PC-3 (cell line): ENCODE results near the gene LGI4. TPM values are rescaled to one million over a fixed set of nuclear protein-coding genes. Genes with fewer than 3 reads are reported as not detected.
A peak's percentile ranks its signal among the peaks of the same experiment; 100 is the strongest.

ENCODE experiments used
- ATAC-seq: fragments of 200-7000 bp; cut with Tn5 transposase; 2 replicates; pipeline ENCODE4 v1.9.1; 2020; ENCODE audit warnings: mild to moderate bottlenecking, moderate library complexity
- BruUV-seq: library from RNA; stranded (reverse); fragments of 400-500 nt; replicated peaks from 2 replicates; lab custom pipeline; 2021; lab: Mats Ljungman, UMichigan
- CTCF ChIA-PET: fragments of 300-600 bp; sonication (Branson Sonifier 250); formaldehyde crosslinking; loops from one replicate; lab custom pipeline; 2022; ENCODE audit warnings: antibody characterized with exemption; lab: Charles Lee
- POLR2A ChIA-PET: fragments of 300-600 bp; sonication (Branson Sonifier 250); formaldehyde crosslinking; loops from one replicate; lab custom pipeline; 2022; ENCODE audit warnings: antibody characterized with exemption; ENCODE audit not compliant: unreplicated experiment; lab: Charles Lee
- DNase-seq: peaks from one replicate; pipeline ENCODE4 v3.0.0-alpha.2; 2015
- H2AFZ ChIP-seq: fragments of 300-600 bp; sonication (generic); 2 replicates; pipeline ENCODE4 v1.6.0; 2016; ENCODE audit warnings: antibody characterized with exemption, low read length
- H3F3A ChIP-seq: fragments of 300-600 bp; sonication (generic); one replicate; pipeline ENCODE4 v1.6.0; 2017; ENCODE audit warnings: antibody characterized with exemption, low read length, control low read depth, mild to moderate bottlenecking; ENCODE audit not compliant: unreplicated experiment
- H3K27ac ChIP-seq: fragments of 300-600 bp; sonication (generic); 2 replicates; pipeline ENCODE4 v1.5.1; 2016; ENCODE audit warnings: mild to moderate bottlenecking, low read length
- H3K27me3 ChIP-seq: fragments of 300-600 bp; sonication (generic); 2 replicates; pipeline ENCODE4 v1.6.1; 2016; ENCODE audit warnings: low read length, mixed read lengths
- H3K36me3 ChIP-seq: fragments of 300-600 bp; sonication (generic); 2 replicates; pipeline ENCODE4 v1.6.1; 2016; ENCODE audit warnings: low read depth, mixed run types, low read length, mixed read lengths
- H3K4me1 ChIP-seq: fragments of 300-600 bp; sonication (generic); 2 replicates; pipeline ENCODE4 v1.5.1; 2016; ENCODE audit warnings: low read length; ENCODE audit not compliant: insufficient read depth
- H3K4me2 ChIP-seq: fragments of 300-600 bp; sonication (generic); 2 replicates; pipeline ENCODE4 v1.6.0; 2016; ENCODE audit warnings: low read length
- H3K4me3 ChIP-seq: fragments of 300-600 bp; sonication (generic); 2 replicates; pipeline ENCODE4 v1.5.1; 2016; ENCODE audit warnings: mild to moderate bottlenecking, low read length, mixed read lengths
- H3K79me2 ChIP-seq: fragments of 300-600 bp; sonication (generic); 2 replicates; pipeline ENCODE4 v1.6.1; 2017; ENCODE audit warnings: low read length, mixed read lengths
- H3K9ac ChIP-seq: fragments of 300-600 bp; sonication (generic); 2 replicates; pipeline ENCODE4 v1.6.0; 2016; ENCODE audit warnings: mild to moderate bottlenecking, low read length
- H3K9me2 ChIP-seq: fragments of 300-600 bp; sonication (generic); replicated peaks from 2 replicates; pipeline ENCODE4 v1.6.1; 2016; ENCODE audit warnings: mixed run types, low read length, mixed read lengths
- H3K9me3 ChIP-seq: fragments of 300-600 bp; sonication (generic); 2 replicates; pipeline ENCODE4 v1.6.1; 2016; ENCODE audit warnings: low read length, mixed read lengths
- H4K20me1 ChIP-seq: fragments of 300-600 bp; sonication (generic); 2 replicates; pipeline ENCODE4 v1.6.1; 2016; ENCODE audit warnings: low read length, mixed read lengths
- CTCF ChIP-seq: fragments of 300-600 bp; sonication (generic); conservative IDR thresholded peaks from 2 replicates; pipeline ENCODE4 v1.5.1; 2017; ENCODE audit warnings: antibody characterized with exemption, low read depth, mild to moderate bottlenecking, low read length
- EZH2 ChIP-seq: fragments of 300-600 bp; sonication (generic); IDR thresholded peaks from one replicate; pipeline ENCODE4 v1.6.1; 2017; ENCODE audit warnings: antibody characterized with exemption, mild to moderate bottlenecking, low read length; ENCODE audit not compliant: unreplicated experiment
- EZH2phosphoT487 ChIP-seq: fragments of 300-600 bp; sonication (generic); IDR thresholded peaks from 2 replicates; pipeline ENCODE4 v1.6.1; 2018; ENCODE audit warnings: mild to moderate bottlenecking, antibody characterized with exemption, low read length, borderline replicate concordance
- intact Hi-C: fragments of 100-400 bp; cut with micrococcal nuclease; formaldehyde crosslinking; loops from 2 replicates; pipeline ENCODE4 v1.9.0; 2023
- total RNA-seq: library from RNA; depleted of rRNA; stranded (reverse); fragments of >200 nt; gene quantifications from 2 replicates; pipeline ENCODE4 v1.2.3, GENCODE V29; 2014

LGI4 gene
- total RNA-seq, 1 experiment from 2014 or later = 0.22 TPM

- BruUV-seq = no TSS peak
- POLR2A ChIA-PET = no interaction called here
Measured at GRCh38 chr19:35080613-35081170, 54.2 kb downstream of the LGI4 start.

DNA sequence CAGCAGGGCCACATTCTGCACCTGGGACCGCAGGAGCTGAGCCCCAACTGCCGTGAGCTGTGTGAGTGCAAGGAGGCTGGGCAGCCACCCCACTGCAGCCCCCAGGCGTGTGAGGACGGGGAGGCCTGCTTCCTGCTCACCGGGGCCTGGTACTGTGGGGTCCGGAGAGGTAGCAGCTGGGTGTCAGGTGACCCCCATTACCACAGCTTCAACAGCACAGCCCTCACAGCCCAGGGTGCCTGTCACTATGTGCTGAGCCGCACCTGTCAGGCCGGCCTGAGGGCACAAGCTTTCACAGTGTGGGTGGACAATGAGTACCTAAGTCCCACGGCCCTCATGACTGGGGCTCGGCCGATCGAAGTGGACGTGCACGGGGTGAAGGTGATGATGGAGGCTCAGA is 55.0 kb downstream of the LGI4 start:
- TF ChIP-seq EZH2phosphoT487 (no peak), EZH2 (no peak), CTCF (no peak)
- Histone ChIP-seq H3K9me2 (no peaks in the 10 kb centered on the region), H2AFZ (no peak overlapping the region), H3F3A (no peaks in the 10 kb centered on the region), H3K4me3 (no peak overlapping the region), H3K9ac (no peak overlapping the region), H3K4me2 (no peak overlapping the region), H3K4me1 (no peaks in the 10 kb centered on the region), H4K20me1 (no peaks in the 10 kb centered on the region), H3K9me3 (no peaks in the 10 kb centered on the region), H3K36me3 (no peaks in the 10 kb centered on the region), H3K79me2 (no peaks in the 10 kb centered on the region), H3K27me3 (no peaks in the 10 kb centered on the region), H3K27ac (no peak overlapping the region)
- BruUV-seq = no TSS peak
- ChIA-PET POLR2A (no interaction called here), CTCF (interaction anchor here (0.8 kb wide), 1 partner anchor 36 kb away, joined by 5 read pairs; no protein-coding TSS in a partner anchor)
- ATAC-seq (no peak), DNase-seq (no peak)
- intact Hi-C loops = no loop called here

More at GRCh38 chr19:35080613-35081170, 54.2 kb downstream of the LGI4 start:
- no peak overlapping the region for H3K4me2 ChIP-seq
- H3K9me2 ChIP-seq = no peaks in the 10 kb centered on the region
- H2AFZ ChIP-seq = no peak overlapping the region
- H3K9me3 ChIP-seq = no peaks in the 10 kb centered on the region
- no peaks in the 10 kb centered on the region for H3K36me3 ChIP-seq
- intact Hi-C loops = no loop called here
- TF ChIP-seq CTCF (no peak), EZH2 (no peak), EZH2phosphoT487 (no peak)
- no peaks in the 10 kb centered on the region for H3K27me3 ChIP-seq
- DNase-seq (no peak), ATAC-seq (peak; percentile 48; the same call in 1 of the 2 replicates)
- no peak overlapping the region for H3K4me3 ChIP-seq
- H3K27ac ChIP-seq = no peak overlapping the region
- no peaks in the 10 kb centered on the region for H3K4me1 ChIP-seq
- CTCF ChIA-PET = interaction anchor here (0.6 to 1.0 kb wide), 4 partner anchors 14 to 37 kb away, joined by 3 to 5 read pairs (median 4); no protein-coding TSS in a partner anchor
- no peaks in the 10 kb centered on the region for H3K79me2 ChIP-seq
- no peaks in the 10 kb centered on the region for H4K20me1 ChIP-seq
- H3K9ac ChIP-seq = no peak overlapping the region
- no peaks in the 10 kb centered on the region for H3F3A ChIP-seq

GRCh38 chr19:35077411-35078223 is 57.2 kb downstream of the LGI4 start:
- no peaks in the 10 kb centered on the region for H3K4me1 ChIP-seq
- ChIA-PET CTCF (no interaction called here), POLR2A (no interaction called here)
- no peak overlapping the region for H2AFZ ChIP-seq
- no peaks in the 10 kb centered on the region for H3K79me2 ChIP-seq
- H3K9me3 ChIP-seq = no peaks in the 10 kb centered on the region
- DNase-seq (no peak), ATAC-seq (no peak)
- H3K4me3 ChIP-seq = no peak overlapping the region
- H3K27ac ChIP-seq = no peak overlapping the region
- H3K27me3 ChIP-seq = no peaks in the 10 kb centered on the region
- no TSS peak for BruUV-seq
- no peaks in the 10 kb centered on the region for H3K36me3 ChIP-seq
- intact Hi-C loops = no loop called here
- no peak for TF ChIP-seq EZH2
- no peak for TF ChIP-seq EZH2phosphoT487
- TF ChIP-seq CTCF = no peak
- no peak overlapping the region for H3K4me2 ChIP-seq
- no peaks in the 10 kb centered on the region for H3F3A ChIP-seq
- no peaks in the 10 kb centered on the region for H4K20me1 ChIP-seq
- H3K9ac ChIP-seq = no peak overlapping the region
- no peaks in the 10 kb centered on the region for H3K9me2 ChIP-seq
